Ovary (tissue), 9 donors: ENCODE measurements around the gene PITPNB. TPM values are rescaled to one million over a fixed set of nuclear protein-coding genes. Genes with fewer than 3 reads are reported as not detected.

Source experiments
- DNase-seq, 5 donors: peaks; one replicate each; pipeline ENCODE4 v3.0.0-alpha.2; 2019 to 2020
- H3K27ac ChIP-seq, 2 donors: fragments of 200-600 bp; one replicate each; pipeline versions ENCODE4 v1.5.1 to v1.8.0; 2019 to 2022
- H3K27me3 ChIP-seq: fragments of 200-600 bp; one replicate; pipeline ENCODE4 v1.8.0; 2022
- H3K36me3 ChIP-seq: fragments of 200-600 bp; sonication (generic); one replicate; pipeline ENCODE4 v1.5.1; 2019
- H3K4me1 ChIP-seq: one replicate; pipeline ENCODE4 v1.8.1; 2013; ENCODE audit warnings: mild to moderate bottlenecking, moderate library complexity; ENCODE audit not compliant: insufficient read depth
- H3K4me3 ChIP-seq: fragments of 200-600 bp; sonication (generic); one replicate; pipeline ENCODE4 v1.5.1; 2017
- H3K9me3 ChIP-seq, 2 donors: fragments of 200-600 bp in 1 of 2; sonication (generic) in 1 of 2; one replicate each; pipeline versions ENCODE4 v1.5.1 to v1.8.1; 2013 to 2019; ENCODE audit warnings: mild to moderate bottlenecking in 1 of 2, moderate library complexity in 1 of 2
- CTCF ChIP-seq, 3 donors: fragments of 450-650 bp in 2 of 3; fragments of 200-600 bp in 1 of 3; IDR thresholded peaks; one replicate each; pipeline versions ENCODE4 v1.5.1 to v1.8.0; 2016 to 2022; ENCODE audit warnings: antibody characterized with exemption in 3 of 3, mild to moderate bottlenecking in 1 of 3
- EP300 ChIP-seq: sonication (generic); formaldehyde crosslinking; IDR thresholded peaks from one replicate; pipeline ENCODE4 v1.6.1; 2017; ENCODE audit warnings: antibody characterized with exemption
- POLR2A ChIP-seq: fragments of 450-650 bp; IDR thresholded peaks from one replicate; pipeline ENCODE4 v1.6.1; 2017; ENCODE audit warnings: antibody characterized with exemption, mild to moderate bottlenecking, moderate library complexity
- WGBS, 3 donors: extraction: QIAGEN DNeasy Blood & Tissue Kit in 1 of 3; methylation state at CpG; one replicate each; pipeline versions ENCODE4 v1.1.5 to v1.1.7; 2013 to 2017; 5-methylcytosine and 5-hydroxymethylcytosine counted together
- intact Hi-C, 4 donors: fragments of 100-400 bp; cut with DNase I; formaldehyde crosslinking; loops; one replicate each; pipeline versions ENCODE4 v1.11.0 to v1.15.1; 2022 to 2023
- polyA plus RNA-seq, 2 donors: library from polyadenylated mRNA; stranded (reverse); fragments of 200-250 nt in 1 of 2; fragments of 350-450 nt in 1 of 2; fragmentation: Illumina TruSeq in 1 of 2; extraction: RNeasy Lipid Tissue Mini Kit (QIAGEN cat#74804) in 1 of 2; gene quantifications; one replicate each; pipeline ENCODE4 v1.2.3, GENCODE V29; 2013 to 2014
- total RNA-seq, 7 donors: library from RNA; depleted of rRNA in 2 of 7; stranded (reverse); fragments of >200 nt in 2 of 7; fragmentation: NEBNext Ultra II Directional in 3 of 7; extraction: Animal tissue kit (Norgen Biotek cat#: 25700) in 3 of 7; gene quantifications; one replicate each; pipeline versions ENCODE4 v1.1.0 to v1.2.4, GENCODE V29; 2016 to 2023
- donor health status: DM: no; HTN: no; CAD: no; lungs with moderate emphysema.
- donor health status: DM: no; HTN: no; CAD: no.
- donor health status: Bipolar disorder and iron deficiency.
- donor health status: DM: yes; HTN: yes; CAD: no.
- donor health status: DM: no; HTN: no; CAD: no.
- donor health status: DM: yes; HTN: yes; CAD: no.

PITPNB gene
- total and polyA plus RNA-seq, 9 donors, result 26.6 to 77.2 (median 60.9) TPM

GRCh38 chr22:27859336-27859735, 59.7 kb downstream of the PITPNB start:
- intact Hi-C loops, result no loop called here
- Histone ChIP-seq H3K4me3 (no peak overlapping the region), H3K4me1 (peaks cover 6% of the 10 kb centered on the region), H3K27ac (no peak overlapping the region), H3K27me3 (no peaks in the 10 kb centered on the region), H3K9me3 (no peaks in the 10 kb centered on the region), H3K36me3 (no peaks in the 10 kb centered on the region)
- WGBS, 3 donors, result 3 to 21% (median 8%) methylated on average over 2 of the region's 2 CpGs
- no peak for DNase-seq
- TF ChIP-seq EP300 (no peak), POLR2A (no peak), CTCF (IDR thresholded peaks at IDR 0.05) (no peak)

GRCh38 chr22:27858626-27859025, 60.4 kb downstream of the PITPNB start:
- Histone ChIP-seq H3K27ac (no peak overlapping the region), H3K9me3 (no peaks in the 10 kb centered on the region), H3K4me3 (no peak overlapping the region), H3K4me1 (peaks cover 6% of the 10 kb centered on the region), H3K36me3 (no peaks in the 10 kb centered on the region), H3K27me3 (no peaks in the 10 kb centered on the region)
- 94 to 95% (median 95%) methylated on average over 1 of the region's 1 CpG for WGBS, 3 donors
- no peak for DNase-seq
- TF ChIP-seq EP300 (no peak), POLR2A (no peak), CTCF (IDR thresholded peaks at IDR 0.05) (no peak)
- intact Hi-C loops, result no loop called here

GRCh38 chr22:27857443-27857842, 61.6 kb downstream of the PITPNB start:
- Histone ChIP-seq H3K4me3 (no peak overlapping the region), H3K9me3 (no peaks in the 10 kb centered on the region), H3K27ac (no peak overlapping the region), H3K36me3 (no peaks in the 10 kb centered on the region), H3K27me3 (no peaks in the 10 kb centered on the region), H3K4me1 (peaks cover 5% of the 10 kb centered on the region)
- 74 to 80% (median 77%) methylated on average over 6 of the region's 6 CpGs for WGBS, 3 donors
- TF ChIP-seq CTCF (IDR thresholded peaks at IDR 0.05) (no peak), POLR2A (no peak), EP300 (no peak)
- DNase-seq, result no peak
- intact Hi-C loops, result no loop called here

GRCh38 chr22:27856386-27856785, 62.7 kb downstream of the PITPNB start:
- DNase-seq, result no peak
- Histone ChIP-seq H3K9me3 (no peaks in the 10 kb centered on the region), H3K4me1 (peaks cover 5% of the 10 kb centered on the region), H3K27me3 (no peaks in the 10 kb centered on the region), H3K4me3 (no peak overlapping the region), H3K27ac (no peak overlapping the region), H3K36me3 (no peaks in the 10 kb centered on the region)
- TF ChIP-seq EP300, result no peak
- TF ChIP-seq POLR2A, result no peak
- TF ChIP-seq CTCF (IDR thresholded peaks at IDR 0.05), result no peak
- WGBS, 3 donors, result 95 to 97% (median 96%) methylated on average over 4 of the region's 4 CpGs
- intact Hi-C loops, result no loop called here

- H3K4me1 ChIP-seq, result peaks cover 7% of the 10 kb centered on the region
- 29 to 41% (median 33%) methylated on average over 6 of the region's 6 CpGs for WGBS, 3 donors
- H3K4me3 ChIP-seq, result no peak overlapping the region
- TF ChIP-seq EP300 (no peak), CTCF (IDR thresholded peaks at IDR 0.05) (no peak), POLR2A (no peak)
- intact Hi-C loops, result no loop called here
- DNase-seq, result no peak
- H3K9me3 ChIP-seq, result no peaks in the 10 kb centered on the region
- no peaks in the 10 kb centered on the region for H3K36me3 ChIP-seq
- H3K27me3 ChIP-seq, result no peaks in the 10 kb centered on the region
- no peak overlapping the region for H3K27ac ChIP-seq
These were observed 65.6 kb downstream of the PITPNB start for GRCh38 chr22:27853424-27853823.
